K562 (cell line): ENCODE measurements around the gene BEST2.

Experiments
- FOXA1 ChIP-seq: fragments of 450-650 bp; IDR thresholded peaks from 2 replicates; pipeline ENCODE4 v1.6.1; 2016; ENCODE audit warnings: mild to moderate bottlenecking, borderline replicate concordance
- FOXM1 ChIP-seq, 2 experiments: fragments of 450-650 bp in 1 of 2; sonication (generic) in 1 of 2; formaldehyde crosslinking in 1 of 2; IDR thresholded peaks; 2 replicates each; pipeline versions ENCODE4 v1.6.1 to v1.9.0; 2017 to 2022; ENCODE audit warnings: low read depth in 2 of 2, mild to moderate bottlenecking in 2 of 2, missing genetic modification reagents in 1 of 2, moderate library complexity in 1 of 2
- HNRNPL ChIP-seq: fragments of 200-400 bp; formaldehyde crosslinking; IDR thresholded peaks from 2 replicates; pipeline ENCODE4 v1.6.1; 2017; ENCODE audit warnings: low read depth, mild to moderate bottlenecking, low read length
- ZBTB11 ChIP-seq, 3 experiments: fragments of 200-800 bp in 1 of 3; fragments of 250-450 bp in 1 of 3; fragments of 450-650 bp in 1 of 3; sonication (Bioruptor Pico) in 1 of 3; sonication (Bioruptor generic) in 1 of 3; formaldehyde crosslinking in 1 of 3; IDR thresholded peaks; 2 replicates each; pipeline versions ENCODE4 v1.6.1 to v1.8.0; 2016 to 2022; ENCODE audit warnings: mild to moderate bottlenecking in 2 of 3, missing genetic modification characterization in 2 of 3, missing compliant biosample characterization in 1 of 3, moderate library complexity in 1 of 3

DNA sequence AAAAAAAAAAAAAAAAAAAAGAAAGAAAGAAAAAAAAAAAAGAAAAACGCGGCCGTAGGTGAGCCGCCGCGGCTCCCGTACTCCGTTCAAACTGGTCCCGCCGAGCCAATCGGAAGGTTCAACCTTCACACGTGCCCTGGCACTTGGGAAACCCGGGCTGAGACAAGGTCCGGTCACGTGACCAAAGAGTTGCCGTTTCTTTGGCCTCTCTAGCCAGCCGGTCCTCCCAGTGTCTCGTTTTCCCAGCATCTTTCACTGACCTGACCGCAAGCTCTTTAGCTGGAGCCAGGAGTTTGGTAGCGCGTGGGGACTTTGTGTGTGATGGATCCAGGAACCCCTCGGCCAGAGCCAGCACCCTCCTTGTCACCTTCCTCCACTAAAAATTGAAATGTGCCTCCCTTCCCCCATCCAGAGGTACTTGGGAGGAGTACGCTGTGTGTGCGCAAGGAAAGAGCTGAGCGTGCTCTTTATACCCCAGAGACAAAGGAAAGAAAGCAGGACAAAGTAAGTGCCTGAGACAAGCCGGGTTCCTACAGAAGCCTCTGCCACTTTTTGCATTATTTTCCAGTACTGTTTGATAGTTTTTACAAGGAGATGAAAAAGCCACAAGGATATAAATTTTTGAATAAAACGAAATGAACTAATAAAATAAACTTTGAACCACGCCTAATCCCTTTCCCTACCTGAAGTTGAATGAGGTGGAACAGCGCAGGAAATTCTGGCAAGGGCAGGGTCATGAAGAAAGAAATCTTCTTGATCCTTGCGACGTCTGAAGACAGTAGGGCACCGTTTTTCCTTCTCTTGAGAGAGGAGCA lies 28.8 kb upstream of the BEST2 start:
- no peak for TF ChIP-seq HNRNPL
- TF ChIP-seq ZBTB11 (CRISPR knock-in tag; IDR thresholded peaks at IDR 0.05) = peak in 1 of 3 experiments; percentile 79; a peak in 2 of 6 replicates
- no peak for TF ChIP-seq FOXA1
- peak; percentile 81 for TF ChIP-seq FOXM1 (IDR thresholded peaks at IDR 0.05; ENCODE audit: low read depth)
- no peak for TF ChIP-seq FOXM1 (CRISPR knock-in tag; IDR thresholded peaks at IDR 0.05; ENCODE audit: low read depth)
